NCI-H146 treated with DMSO at 0.1 percent for 48 hours (cell line): ENCODE results near the gene ZNF827.
"Not testable (repeated sequence)": the region's sequence is repeated elsewhere in the genome, so short reads cannot be mapped to it uniquely, and the experiment has no call there.

Experiments used
- DNase-seq: peaks from one replicate; lab custom pipeline; 2025; ENCODE audit not compliant: unreplicated experiment; lab: John Stamatoyannopoulos, UW

Gene ZNF827

GRCh38 chr4:145866991-145867390 lies 71.6 kb downstream of the ZNF827 start:
- DNase-seq, result no peak

GRCh38 chr4:145865274-145865941 lies 73.2 kb downstream of the ZNF827 start:
- DNase-seq, result peak; percentile 18

- DNase-seq, result no peak
Measured at GRCh38 chr4:145863191-145863590, 75.4 kb downstream of the ZNF827 start.

GRCh38 chr4:145861336-145862318 lies 77.0 kb downstream of the ZNF827 start:
- DNase-seq, result no peak

GRCh38 chr4:145860897-145861296 lies 77.7 kb downstream of the ZNF827 start:
- DNase-seq, result no peak

- DNase-seq, result no peak
Measured at GRCh38 chr4:145860446-145860845, 78.2 kb downstream of the ZNF827 start.

GRCh38 chr4:145859926-145860325 lies 78.7 kb downstream of the ZNF827 start:
- DNase-seq, result no peak

GRCh38 chr4:145859426-145859825 lies 79.2 kb downstream of the ZNF827 start:
- DNase-seq, result no peak

- no peak for DNase-seq
Measured at GRCh38 chr4:145852256-145852839, 86.3 kb downstream of the ZNF827 start.

- no peak for DNase-seq
Measured at GRCh38 chr4:145851511-145852201, 87.0 kb downstream of the ZNF827 start.

GRCh38 chr4:145847764-145848163 lies 90.9 kb downstream of the ZNF827 start:
- no peak for DNase-seq

- DNase-seq, result no peak
Measured at GRCh38 chr4:145845118-145845517, 93.5 kb downstream of the ZNF827 start.

GRCh38 chr4:145843639-145844038 lies 95.0 kb downstream of the ZNF827 start:
- no peak for DNase-seq

GRCh38 chr4:145843148-145843547 lies 95.5 kb downstream of the ZNF827 start:
- no peak for DNase-seq

GRCh38 chr4:145842224-145842887 lies 96.3 kb downstream of the ZNF827 start:
- no peak for DNase-seq

- DNase-seq, result no peak
Measured at GRCh38 chr4:145840801-145841200, 97.8 kb downstream of the ZNF827 start.

- DNase-seq, result peak; percentile 25
Measured at GRCh38 chr4:145840162-145840768, 98.4 kb downstream of the ZNF827 start.

- no peak for DNase-seq
Measured at GRCh38 chr4:145839151-145839550, 99.5 kb downstream of the ZNF827 start.

- DNase-seq, result not testable (repeated sequence)
Measured at GRCh38 chr4:145832384-145832783, 106.2 kb downstream of the ZNF827 start.

GRCh38 chr4:145830699-145831098 lies 107.9 kb downstream of the ZNF827 start:
- DNase-seq, result no peak
